ENCODE measurements around the gene BIRC6.
"Not testable (repeated sequence)": the region's sequence is repeated elsewhere in the genome, so short reads cannot be mapped to it uniquely, and the experiment has no call there.

Gene BIRC6

DNA sequence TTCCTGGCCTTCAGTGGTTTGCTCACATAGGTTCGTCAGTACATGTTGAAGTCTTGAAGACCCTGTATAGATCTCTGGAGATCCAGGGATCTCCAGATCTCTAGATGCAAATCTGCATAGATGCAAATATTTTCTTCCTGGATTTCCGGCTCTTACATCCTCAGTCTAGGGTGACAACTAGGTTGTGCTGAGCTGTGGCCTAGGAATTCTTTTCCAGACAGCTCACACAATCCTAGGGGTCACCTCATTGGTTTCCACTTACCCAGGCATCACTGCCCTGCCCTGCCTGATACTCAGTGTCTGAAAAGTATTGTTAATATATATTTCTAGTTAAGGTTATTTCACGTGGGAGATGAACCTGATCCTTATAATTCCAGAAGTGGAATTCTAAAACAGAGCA lies 165.9 kb downstream of the BIRC6 start:
- DNase-seq (ENCODE audit: low spot score), result no peak
- TF ChIP-seq, protein P1, sequence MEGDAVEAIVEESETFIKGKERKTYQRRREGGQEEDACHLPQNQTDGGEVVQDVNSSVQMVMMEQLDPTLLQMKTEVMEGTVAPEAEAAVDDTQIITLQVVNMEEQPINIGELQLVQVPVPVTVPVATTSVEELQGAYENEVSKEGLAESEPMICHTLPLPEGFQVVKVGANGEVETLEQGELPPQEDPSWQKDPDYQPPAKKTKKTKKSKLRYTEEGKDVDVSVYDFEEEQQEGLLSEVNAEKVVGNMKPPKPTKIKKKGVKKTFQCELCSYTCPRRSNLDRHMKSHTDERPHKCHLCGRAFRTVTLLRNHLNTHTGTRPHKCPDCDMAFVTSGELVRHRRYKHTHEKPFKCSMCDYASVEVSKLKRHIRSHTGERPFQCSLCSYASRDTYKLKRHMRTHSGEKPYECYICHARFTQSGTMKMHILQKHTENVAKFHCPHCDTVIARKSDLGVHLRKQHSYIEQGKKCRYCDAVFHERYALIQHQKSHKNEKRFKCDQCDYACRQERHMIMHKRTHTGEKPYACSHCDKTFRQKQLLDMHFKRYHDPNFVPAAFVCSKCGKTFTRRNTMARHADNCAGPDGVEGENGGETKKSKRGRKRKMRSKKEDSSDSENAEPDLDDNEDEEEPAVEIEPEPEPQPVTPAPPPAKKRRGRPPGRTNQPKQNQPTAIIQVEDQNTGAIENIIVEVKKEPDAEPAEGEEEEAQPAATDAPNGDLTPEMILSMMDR (conservative IDR thresholded peaks at IDR 0.05; ENCODE audit: low read depth), result no peak

DNA sequence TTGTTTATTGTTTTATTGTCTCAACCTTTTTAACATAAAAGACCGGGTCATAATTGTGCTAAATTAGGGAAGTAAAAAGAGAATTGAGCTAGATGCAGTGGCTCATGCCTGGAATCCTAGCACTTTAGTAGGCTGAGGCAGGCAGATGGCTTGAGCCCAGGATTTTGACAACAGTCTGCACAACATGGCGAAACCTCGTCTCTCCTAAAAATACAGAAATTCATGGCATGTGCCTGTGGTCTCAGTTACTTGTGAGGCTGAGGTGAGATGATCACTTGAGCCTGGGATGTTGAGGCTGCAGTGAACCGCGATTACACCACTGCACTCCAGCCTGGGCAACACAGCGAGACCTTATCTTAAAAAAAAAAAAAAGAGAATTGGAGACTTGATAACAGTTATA lies 166.9 kb downstream of the BIRC6 start:
- DNase-seq (ENCODE audit: low spot score), result no peak
- TF ChIP-seq, protein P1 (conservative IDR thresholded peaks at IDR 0.05; ENCODE audit: low read depth), result no peak
- no peak overlapping the region for H3K27ac ChIP-seq
- CTCF ChIA-PET, result no interaction called here
- POLR2A ChIA-PET (ENCODE audit: low non-redundant PET), result no interaction called here

More for the DNA sequence above, 165.9 kb downstream of the BIRC6 start:
- POLR2A ChIA-PET (ENCODE audit: low non-redundant PET), result no interaction called here
- CTCF ChIA-PET, result no interaction called here
- H3K27ac ChIP-seq, result no peak overlapping the region

DNA sequence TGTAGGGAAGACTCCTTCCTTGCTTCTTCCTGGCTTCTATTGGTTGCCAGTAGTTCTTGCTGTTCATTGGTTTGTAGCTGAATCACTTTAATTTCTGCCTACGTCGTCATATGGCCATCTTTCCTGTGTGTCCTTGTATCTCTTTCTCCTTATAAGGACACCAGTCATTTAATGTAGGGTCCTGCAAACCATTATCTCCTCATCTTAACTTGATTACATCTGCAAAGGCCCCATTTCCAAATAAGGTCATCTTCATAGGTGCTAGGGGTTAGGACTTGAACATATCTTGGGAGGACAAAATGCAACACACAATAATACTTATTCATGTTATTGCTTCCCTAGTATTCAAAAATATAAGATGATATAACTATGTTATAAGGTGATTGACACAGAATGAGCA lies 175.5 kb downstream of the BIRC6 start:
- DNase-seq (ENCODE audit: low spot score), result no peak
- CTCF ChIA-PET, result no interaction called here
- TF ChIP-seq, protein P1 (conservative IDR thresholded peaks at IDR 0.05; ENCODE audit: low read depth), result no peak
- no peak overlapping the region for H3K27ac ChIP-seq
- POLR2A ChIA-PET (ENCODE audit: low non-redundant PET), result no interaction called here

DNA sequence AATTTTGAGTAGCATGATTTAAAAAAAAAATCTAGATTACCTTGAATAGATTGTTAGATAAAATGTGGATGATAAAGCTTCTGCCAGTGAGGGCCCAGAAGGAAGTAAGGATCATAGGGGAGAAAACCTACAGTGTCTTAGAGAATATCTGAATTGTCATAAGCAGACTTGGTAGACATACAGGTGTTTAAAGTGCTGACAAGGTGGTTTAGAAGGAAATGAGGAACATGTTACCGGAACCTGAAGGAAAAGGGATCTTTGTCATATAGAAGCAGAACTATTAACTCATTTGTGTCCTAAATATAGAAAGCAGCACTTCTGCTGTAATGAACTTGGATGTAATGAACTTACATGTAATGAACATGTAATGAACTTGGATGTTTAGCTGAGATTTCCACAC lies 176.1 kb downstream of the BIRC6 start:
- DNase-seq (ENCODE audit: low spot score), result no peak
- TF ChIP-seq, protein P1 (conservative IDR thresholded peaks at IDR 0.05; ENCODE audit: low read depth), result no peak
- CTCF ChIA-PET, result no interaction called here
- POLR2A ChIA-PET (ENCODE audit: low non-redundant PET), result no interaction called here
- no peak overlapping the region for H3K27ac ChIP-seq

DNA sequence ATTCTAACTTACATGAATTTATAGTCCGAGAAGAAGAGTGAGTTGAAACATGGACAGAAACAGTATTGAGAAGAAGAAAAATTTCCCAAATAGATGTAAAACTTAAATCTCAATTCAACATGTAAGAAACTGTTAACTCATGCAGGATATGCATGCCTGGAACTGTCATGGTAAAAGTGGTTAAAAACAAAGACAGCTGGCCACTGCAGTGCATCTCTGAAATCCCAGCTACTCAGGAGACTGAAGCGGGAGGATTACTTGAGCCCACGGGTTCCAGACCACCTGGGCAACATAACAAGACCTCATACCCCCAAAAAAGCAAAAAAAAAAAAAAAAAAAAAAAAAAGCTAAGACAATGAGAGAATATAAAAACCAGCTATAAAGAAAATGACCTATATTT lies 178.0 kb downstream of the BIRC6 start:
- ChIA-PET POLR2A (ENCODE audit: low non-redundant PET) (no interaction called here), CTCF (no interaction called here)
- TF ChIP-seq, protein P1 (conservative IDR thresholded peaks at IDR 0.05; ENCODE audit: low read depth), result no peak
- H3K27ac ChIP-seq, result no peak overlapping the region
- DNase-seq (ENCODE audit: low spot score), result no peak

DNA sequence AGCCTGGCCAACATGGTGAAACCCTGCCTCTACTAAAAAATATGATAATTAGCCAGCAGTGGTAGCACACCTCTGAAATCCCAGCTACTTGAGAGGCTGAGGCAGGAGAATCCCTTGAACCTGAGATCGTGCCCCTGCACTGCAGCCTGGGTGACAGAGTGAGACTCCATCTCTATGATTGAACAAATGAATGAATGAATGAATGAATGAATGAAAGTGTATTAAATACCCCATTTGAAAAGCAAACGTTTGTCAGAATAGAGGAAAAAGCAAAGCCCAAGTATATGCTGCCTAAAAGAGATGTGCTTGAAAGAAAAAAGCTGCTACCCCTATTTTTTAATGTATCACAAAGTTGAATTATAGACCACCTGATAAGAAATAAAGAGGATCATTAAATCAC lies 181.9 kb downstream of the BIRC6 start:
- no peak overlapping the region for H3K27ac ChIP-seq
- no peak for DNase-seq (ENCODE audit: low spot score)
- POLR2A ChIA-PET (ENCODE audit: low non-redundant PET), result no interaction called here
- CTCF ChIA-PET, result no interaction called here
- TF ChIP-seq, protein P1 (conservative IDR thresholded peaks at IDR 0.05; ENCODE audit: low read depth), result no peak

DNA sequence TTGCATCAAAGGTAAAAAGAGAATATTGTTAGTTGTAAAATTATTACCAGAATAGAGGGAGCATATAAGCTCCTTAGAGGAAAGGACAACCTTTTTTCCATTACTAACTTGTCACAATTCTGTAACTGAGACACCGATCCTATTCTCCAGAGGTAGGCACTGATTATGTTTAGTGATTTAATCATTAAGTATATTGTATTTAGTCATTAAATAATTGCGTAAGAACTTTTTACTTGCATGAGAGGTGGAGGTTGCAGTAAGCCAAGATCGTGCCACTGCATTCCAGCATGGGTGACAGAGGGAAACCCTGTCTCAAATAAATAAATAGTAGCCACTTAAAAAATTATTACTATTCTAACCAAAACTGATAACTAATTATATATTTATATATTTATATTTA lies 195.7 kb downstream of the BIRC6 start:
- POLR2A ChIA-PET (ENCODE audit: low non-redundant PET); H3K27ac ChIP-seq; CTCF ChIA-PET; DNase-seq (ENCODE audit: low spot score): not testable (repeated sequence)
